ENCODE results near the gene CARD11.

GRCh38 chr7:2915023-2915422 is 128.6 kb downstream of the CARD11 start:
- TF ChIP-seq CTCF (IDR thresholded peaks at IDR 0.05) (no peak), EP300 (IDR thresholded peaks at IDR 0.05; ENCODE audit: borderline replicate concordance in 1 of 2, low read depth in 1 of 2, low read length in 1 of 2) (no peak), RFX5 (IDR thresholded peaks at IDR 0.05; ENCODE audit: low read length) (no peak), SMC3 (IDR thresholded peaks at IDR 0.05; ENCODE audit: low read depth, low read length) (no peak), POLR2AphosphoS5 (IDR thresholded peaks at IDR 0.05; ENCODE audit: low read depth, low read length) (no peak), SIN3A (IDR thresholded peaks at IDR 0.05; ENCODE audit: borderline replicate concordance, low read depth, low read length) (no peak), EZH2phosphoT487 (IDR thresholded peaks at IDR 0.05; ENCODE audit: borderline replicate concordance, low read depth) (no peak), YY1 (IDR thresholded peaks at IDR 0.05; ENCODE audit: low read depth) (no peak), RAD21 (IDR thresholded peaks at IDR 0.05; ENCODE audit: low read length) (no peak), GABPA (IDR thresholded peaks at IDR 0.05; ENCODE audit: low read depth) (no peak), FOXM1 (IDR thresholded peaks at IDR 0.05; ENCODE audit: low read depth) (no peak), MAX (IDR thresholded peaks at IDR 0.05; ENCODE audit: low read depth) (no peak)

Measured in SK-N-SH (cell line).